GM12864 (cell line): Measurements from ENCODE around the gene ATP1B4.

Experiments used
- DNase-seq: peaks from one replicate; pipeline ENCODE4 v3.0.0-alpha.2; 2011; ENCODE audit warnings: low read depth
- H3K4me3 ChIP-seq: 2 replicates; pipeline ENCODE4 v1.5.1; 2011; ENCODE audit warnings: mild to moderate bottlenecking, low read depth, low read length, control low read depth
- TF ChIP-seq, protein P1 (sequence below): IDR thresholded peaks from 2 replicates; pipeline ENCODE4 v1.5.1; 2011; ENCODE audit warnings: low read depth, mild to moderate bottlenecking, moderate library complexity, low read length, control low read depth, inconsistent platforms; ENCODE audit errors: missing control alignments

The ATP1B4 gene

DNA sequence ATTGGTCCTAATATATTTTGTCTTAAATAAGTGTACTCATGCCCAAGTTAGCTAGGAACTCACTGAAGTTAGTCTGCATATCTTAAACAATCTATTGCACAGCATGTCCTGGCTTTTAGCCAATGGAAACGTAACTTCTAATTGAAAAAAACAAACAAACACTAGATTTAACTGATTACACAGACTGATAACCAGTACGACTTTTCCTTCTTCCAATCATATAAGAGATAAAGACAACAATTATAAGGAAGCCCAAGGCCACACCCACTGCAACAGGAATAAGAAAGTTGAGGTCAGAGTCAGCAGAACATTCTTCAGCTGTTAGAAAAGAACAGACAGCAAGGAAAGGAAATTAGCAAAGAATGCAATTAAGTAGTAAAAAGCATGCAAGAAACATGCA is 66.4 kb downstream of the ATP1B4 start:
- DNase-seq = no peak
- no peak overlapping the region for H3K4me3 ChIP-seq
- TF ChIP-seq, protein P1, sequence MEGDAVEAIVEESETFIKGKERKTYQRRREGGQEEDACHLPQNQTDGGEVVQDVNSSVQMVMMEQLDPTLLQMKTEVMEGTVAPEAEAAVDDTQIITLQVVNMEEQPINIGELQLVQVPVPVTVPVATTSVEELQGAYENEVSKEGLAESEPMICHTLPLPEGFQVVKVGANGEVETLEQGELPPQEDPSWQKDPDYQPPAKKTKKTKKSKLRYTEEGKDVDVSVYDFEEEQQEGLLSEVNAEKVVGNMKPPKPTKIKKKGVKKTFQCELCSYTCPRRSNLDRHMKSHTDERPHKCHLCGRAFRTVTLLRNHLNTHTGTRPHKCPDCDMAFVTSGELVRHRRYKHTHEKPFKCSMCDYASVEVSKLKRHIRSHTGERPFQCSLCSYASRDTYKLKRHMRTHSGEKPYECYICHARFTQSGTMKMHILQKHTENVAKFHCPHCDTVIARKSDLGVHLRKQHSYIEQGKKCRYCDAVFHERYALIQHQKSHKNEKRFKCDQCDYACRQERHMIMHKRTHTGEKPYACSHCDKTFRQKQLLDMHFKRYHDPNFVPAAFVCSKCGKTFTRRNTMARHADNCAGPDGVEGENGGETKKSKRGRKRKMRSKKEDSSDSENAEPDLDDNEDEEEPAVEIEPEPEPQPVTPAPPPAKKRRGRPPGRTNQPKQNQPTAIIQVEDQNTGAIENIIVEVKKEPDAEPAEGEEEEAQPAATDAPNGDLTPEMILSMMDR = no peak

DNA sequence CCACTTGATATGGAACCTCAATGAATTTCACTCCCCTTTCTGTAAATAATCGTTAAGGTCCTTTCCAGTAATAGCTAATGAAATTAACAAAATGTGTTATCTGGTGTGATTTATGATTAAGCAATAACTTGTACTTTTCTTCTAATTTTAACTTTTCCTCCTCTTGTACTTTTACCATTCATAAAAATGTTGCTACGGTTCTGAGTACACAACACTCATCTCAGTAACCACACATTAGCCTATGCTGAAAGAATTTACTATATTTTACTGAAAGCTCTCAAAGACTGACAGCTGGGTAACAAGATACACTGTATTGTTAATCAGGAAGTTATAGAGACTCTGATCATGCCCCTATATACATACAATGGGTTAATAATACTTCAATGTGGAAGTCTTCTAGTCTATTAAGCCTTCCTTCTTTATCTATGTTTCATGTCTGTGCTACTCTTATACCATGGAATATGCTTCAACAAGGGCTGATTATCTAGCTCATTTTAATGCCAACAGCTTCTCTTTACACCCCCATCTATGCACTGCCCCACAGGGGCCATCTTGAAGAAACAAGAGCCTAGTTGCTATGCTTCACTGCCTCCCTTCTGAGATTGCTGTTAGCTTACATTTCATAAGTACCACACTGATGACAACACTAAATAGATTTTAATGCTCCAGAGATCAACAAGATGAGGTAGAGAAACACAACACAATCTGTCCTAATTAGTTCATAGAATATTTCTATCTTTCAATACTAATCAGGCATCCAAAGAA is 68.1 kb downstream of the ATP1B4 start:
- TF ChIP-seq, protein P1 = no peak
- H3K4me3 ChIP-seq = no peak overlapping the region
- no peak for DNase-seq
